WI38 (cell line): ENCODE results near the gene LAMC3.

Experiments
- H3K4me3 ChIP-seq: 2 replicates; pipeline ENCODE4 v1.5.1; 2011; ENCODE audit warnings: low read depth, mild to moderate bottlenecking, control low read depth, low read length
- TF ChIP-seq, protein P1 (sequence below): IDR thresholded peaks from 2 replicates; pipeline ENCODE4 v1.5.1; 2012; ENCODE audit warnings: low read depth, mild to moderate bottlenecking, control low read depth, low read length

Gene LAMC3

GRCh38 chr9:131008563-131008908 is 438 bp upstream of the LAMC3 start:
- peak overlapping the region; percentile 14; the same call in 1 of the 2 replicates for H3K4me3 ChIP-seq
- TF ChIP-seq, protein P1, sequence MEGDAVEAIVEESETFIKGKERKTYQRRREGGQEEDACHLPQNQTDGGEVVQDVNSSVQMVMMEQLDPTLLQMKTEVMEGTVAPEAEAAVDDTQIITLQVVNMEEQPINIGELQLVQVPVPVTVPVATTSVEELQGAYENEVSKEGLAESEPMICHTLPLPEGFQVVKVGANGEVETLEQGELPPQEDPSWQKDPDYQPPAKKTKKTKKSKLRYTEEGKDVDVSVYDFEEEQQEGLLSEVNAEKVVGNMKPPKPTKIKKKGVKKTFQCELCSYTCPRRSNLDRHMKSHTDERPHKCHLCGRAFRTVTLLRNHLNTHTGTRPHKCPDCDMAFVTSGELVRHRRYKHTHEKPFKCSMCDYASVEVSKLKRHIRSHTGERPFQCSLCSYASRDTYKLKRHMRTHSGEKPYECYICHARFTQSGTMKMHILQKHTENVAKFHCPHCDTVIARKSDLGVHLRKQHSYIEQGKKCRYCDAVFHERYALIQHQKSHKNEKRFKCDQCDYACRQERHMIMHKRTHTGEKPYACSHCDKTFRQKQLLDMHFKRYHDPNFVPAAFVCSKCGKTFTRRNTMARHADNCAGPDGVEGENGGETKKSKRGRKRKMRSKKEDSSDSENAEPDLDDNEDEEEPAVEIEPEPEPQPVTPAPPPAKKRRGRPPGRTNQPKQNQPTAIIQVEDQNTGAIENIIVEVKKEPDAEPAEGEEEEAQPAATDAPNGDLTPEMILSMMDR: no peak

GRCh38 chr9:131010482-131011273 is 1.7 kb downstream of the LAMC3 start:
- TF ChIP-seq, protein P1: no peak
- no peak overlapping the region for H3K4me3 ChIP-seq

DNA sequence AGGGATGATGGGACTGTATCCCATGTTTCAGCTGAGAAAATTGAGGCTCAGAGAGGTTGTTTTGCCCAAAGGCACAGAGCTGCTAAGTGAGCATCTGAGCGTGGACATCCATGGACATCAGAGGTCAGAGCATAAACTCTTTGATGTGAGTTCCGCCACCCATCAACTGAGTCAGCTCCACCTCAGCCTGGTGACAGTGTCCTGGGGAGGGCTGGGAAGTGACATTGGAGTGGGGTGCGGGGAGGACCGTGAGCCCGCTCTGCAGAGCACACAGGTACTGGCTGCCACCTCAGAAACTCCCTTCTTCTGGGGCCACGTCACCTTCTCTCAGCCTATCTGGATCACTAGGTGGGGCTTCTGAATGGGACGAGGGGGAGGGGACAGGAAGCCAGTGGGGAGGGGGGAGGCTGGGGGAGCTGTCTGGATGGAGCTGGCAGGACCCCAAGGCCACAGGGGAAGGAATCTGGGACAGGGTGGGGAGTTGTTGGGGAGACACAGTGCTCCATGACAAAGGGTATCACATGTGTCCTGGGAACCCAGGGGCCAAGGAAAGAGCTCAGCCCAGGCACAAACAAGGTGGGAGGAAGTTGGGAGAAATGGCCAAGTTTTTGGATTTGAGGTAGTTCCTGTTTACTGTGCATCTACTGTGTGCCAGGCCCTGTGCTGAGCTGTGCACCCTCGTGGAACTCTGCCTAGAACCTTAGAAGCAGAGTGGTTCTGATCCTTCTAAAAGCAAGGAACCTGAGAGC is 2.5 kb downstream of the LAMC3 start:
- TF ChIP-seq, protein P1: no peak
- H3K4me3 ChIP-seq: no peak overlapping the region

GRCh38 chr9:131012023-131012334 is 3.0 kb downstream of the LAMC3 start:
- H3K4me3 ChIP-seq: no peak overlapping the region
- TF ChIP-seq, protein P1: no peak

DNA sequence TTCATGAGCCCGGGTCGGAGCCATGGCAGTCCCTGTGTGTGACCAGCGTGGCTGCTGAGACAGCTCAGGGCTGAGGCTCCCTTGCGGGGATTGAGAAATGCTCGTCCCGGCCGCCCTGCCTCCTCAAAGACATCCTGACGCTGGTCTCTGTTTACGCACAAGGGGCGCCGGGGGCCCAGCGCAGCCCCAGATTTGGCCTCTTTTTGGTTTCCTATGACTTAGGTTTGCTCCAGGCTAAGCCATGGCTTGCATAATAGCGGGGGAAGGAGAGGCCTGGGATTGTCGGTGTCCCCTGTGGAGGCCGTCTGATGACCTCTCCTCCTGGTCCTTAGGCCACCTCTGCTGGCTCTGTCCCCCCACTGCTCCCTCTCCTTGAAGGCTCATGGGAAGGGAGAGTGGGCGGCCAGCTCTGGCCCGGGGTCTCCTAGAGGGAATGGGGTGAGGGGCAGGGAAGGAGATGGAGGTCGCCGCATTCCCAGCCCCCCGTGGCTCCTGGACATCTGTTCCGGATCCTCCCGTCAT is 3.5 kb downstream of the LAMC3 start:
- TF ChIP-seq, protein P1: no peak
- H3K4me3 ChIP-seq: no peak overlapping the region

DNA sequence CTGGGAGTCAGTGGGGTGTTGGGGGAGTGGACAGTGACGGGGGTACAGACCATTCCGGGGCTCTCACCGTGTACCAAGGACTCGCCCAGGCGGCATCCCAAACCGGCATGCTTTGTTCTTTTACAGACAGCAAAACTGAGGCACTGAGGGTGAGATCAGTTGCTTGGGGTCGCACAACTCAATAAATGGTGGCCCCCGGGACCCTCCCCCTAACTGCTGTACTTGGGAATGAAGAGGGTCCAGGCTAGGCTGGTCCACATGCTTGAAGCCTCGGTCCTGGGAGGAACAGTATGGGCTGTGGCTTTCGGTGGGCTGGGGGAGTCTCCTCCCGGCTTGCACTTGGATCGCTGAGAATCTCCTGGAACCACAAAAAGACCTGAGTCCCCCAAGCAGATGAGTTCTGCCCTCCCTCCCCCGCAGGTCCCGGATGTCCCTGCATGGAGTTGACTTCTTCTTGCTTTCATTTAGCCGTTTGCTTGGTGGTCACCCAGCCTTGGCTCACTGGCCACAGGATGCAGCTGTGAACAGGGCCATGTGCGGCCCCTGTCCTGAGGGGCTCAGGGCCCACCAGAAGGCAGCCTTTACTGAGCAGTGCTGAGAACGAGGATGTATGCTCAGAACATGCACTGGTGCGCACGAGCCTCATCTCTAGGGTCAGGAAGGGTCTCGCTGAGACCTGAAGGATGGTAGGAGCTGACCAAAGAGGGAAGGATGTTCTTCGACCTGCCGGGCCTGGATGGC is 4.2 kb downstream of the LAMC3 start:
- no peak overlapping the region for H3K4me3 ChIP-seq
- TF ChIP-seq, protein P1: no peak
